GM10847 (cell line): ENCODE results near the gene CEP164.
A peak's percentile ranks its signal among the peaks of the same experiment; 100 is the strongest.

Experiments
- POLR2A ChIP-seq: IDR thresholded peaks from 2 replicates; pipeline ENCODE4 v1.6.1; 2011; ENCODE audit not compliant: insufficient read length; ENCODE audit errors: extremely low read depth

Gene CEP164

GRCh38 chr11:117327567-117328374, at the start of gene CEP164:
Gene CEP164, plus strand, starts transcription at chr11:117327854. Its CDS starts 10,733 bp downstream, at chr11:117338587.
- TF ChIP-seq POLR2A: peak; percentile 66

- TF ChIP-seq POLR2A: no peak
These were observed 49.3 kb upstream of the CEP164 start for GRCh38 chr11:117278347-117278746.

- no peak for TF ChIP-seq POLR2A
These were observed 47.8 kb upstream of the CEP164 start for GRCh38 chr11:117279711-117280376.

GRCh38 chr11:117281159-117281558, 46.5 kb upstream of the CEP164 start:
- TF ChIP-seq POLR2A: no peak

GRCh38 chr11:117281869-117282268, 45.8 kb upstream of the CEP164 start:
- TF ChIP-seq POLR2A: no peak

GRCh38 chr11:117282956-117283355, 44.7 kb upstream of the CEP164 start:
- no peak for TF ChIP-seq POLR2A

GRCh38 chr11:117284053-117284452, 43.6 kb upstream of the CEP164 start:
- TF ChIP-seq POLR2A: no peak

- no peak for TF ChIP-seq POLR2A
These were observed 41.1 kb upstream of the CEP164 start for GRCh38 chr11:117286588-117286987.

- TF ChIP-seq POLR2A: no peak
These were observed 40.0 kb upstream of the CEP164 start for GRCh38 chr11:117287668-117288067.

GRCh38 chr11:117289795-117290194, 37.9 kb upstream of the CEP164 start:
- TF ChIP-seq POLR2A: no peak

- TF ChIP-seq POLR2A: no peak
These were observed 36.8 kb upstream of the CEP164 start, which contains the start of gene BACE1-AS for GRCh38 chr11:117290809-117291396. Gene BACE1-AS, plus strand, starts transcription at chr11:117291346.

GRCh38 chr11:117292616-117293015, 35.0 kb upstream of the CEP164 start:
- TF ChIP-seq POLR2A: no peak

- TF ChIP-seq POLR2A: no peak
These were observed 32.1 kb upstream of the CEP164 start for GRCh38 chr11:117295438-117296137.

GRCh38 chr11:117296881-117297280, 30.8 kb upstream of the CEP164 start:
- TF ChIP-seq POLR2A: no peak

GRCh38 chr11:117298195-117298594, 29.5 kb upstream of the CEP164 start:
- TF ChIP-seq POLR2A: no peak
